ENCODE data around the gene NRIP1.

Gene NRIP1

DNA sequence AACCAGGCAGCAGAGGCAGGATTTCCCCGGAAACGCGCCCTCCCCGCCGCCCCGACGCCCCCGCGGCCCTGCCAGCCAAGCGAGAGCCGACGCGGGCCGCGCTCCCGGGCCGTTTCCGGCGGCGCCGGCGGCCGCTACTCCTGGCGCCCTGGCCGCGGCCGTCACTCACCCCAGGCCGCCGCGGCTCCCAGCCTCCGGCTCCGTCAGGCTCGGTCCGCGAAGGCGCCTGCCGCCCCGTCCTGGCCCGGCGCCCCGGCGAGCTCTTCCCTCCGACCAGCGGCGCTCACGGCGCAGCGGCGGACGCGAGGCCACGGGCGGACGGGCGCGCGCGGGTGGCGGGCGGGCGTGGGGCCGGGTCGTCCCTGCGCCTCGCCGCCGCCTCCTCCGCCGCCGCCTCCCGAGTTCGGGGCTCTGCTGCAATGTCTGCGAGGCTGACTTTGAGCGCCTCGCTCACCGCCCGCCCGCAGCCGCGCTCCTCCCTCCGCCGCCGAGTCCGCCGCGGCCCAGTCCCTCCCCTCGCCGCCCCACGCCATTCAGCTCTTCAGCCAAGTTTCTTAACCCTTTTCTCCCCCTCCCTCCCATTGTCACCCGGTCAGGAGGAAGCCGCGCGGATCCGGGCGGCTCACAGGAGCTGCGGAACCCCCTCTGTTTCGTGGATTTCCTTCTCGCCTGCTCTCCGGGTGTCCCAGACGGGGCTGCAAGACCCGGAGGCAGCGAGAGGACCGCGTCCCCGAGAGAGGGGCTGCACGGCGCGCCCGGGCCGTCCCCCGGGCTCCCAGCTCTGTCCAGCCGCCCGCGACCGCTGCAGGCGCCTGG lies at the start of gene NRIP1:
NRIP1 (minus strand) TSS at position 425 of the 816 bp plus-strand sequence. CDS start 96,808 bp downstream, outside the sequence.
- DNase-seq (ENCODE audit: low read depth, low spot score): peak; percentile 25

DNA sequence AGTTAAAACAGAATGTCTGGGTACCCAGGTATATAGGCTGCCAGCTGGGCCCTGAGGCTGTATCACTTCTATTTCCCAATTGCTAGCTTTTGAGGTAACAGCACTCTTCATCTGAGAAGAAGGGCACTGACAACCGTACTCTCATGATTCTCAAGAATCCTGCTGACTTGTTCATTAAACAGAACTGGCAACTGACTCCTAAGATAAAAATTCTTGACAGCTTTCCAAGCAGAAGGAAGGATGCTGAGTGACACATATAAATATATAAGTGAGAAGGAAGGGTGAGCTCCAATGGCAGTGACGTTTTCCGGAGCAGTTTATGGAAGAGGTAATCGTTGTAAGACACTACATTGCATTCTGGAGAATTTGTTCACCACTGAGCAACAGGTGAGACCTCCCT lies 48.1 kb upstream of the NRIP1 start:
- no peak for DNase-seq (ENCODE audit: low read depth, low spot score)

DNA sequence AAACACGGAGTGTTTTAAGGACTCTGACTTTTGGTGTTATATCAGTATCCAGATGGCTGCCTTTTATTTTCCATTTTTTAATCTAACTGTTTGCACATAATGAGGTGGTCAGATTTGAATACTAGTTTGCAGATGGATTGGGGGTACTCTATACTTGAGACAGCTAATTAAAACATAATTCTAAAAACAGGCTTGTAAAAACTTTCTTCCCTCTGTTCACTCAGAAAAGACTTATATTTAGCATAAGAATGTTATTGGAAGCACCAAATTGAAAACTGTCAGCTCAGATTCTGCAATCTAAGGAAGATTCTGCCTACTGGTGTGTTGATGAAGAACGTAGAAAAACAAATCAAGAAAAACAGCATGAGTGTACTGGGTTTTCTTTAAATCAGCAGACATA lies 44.0 kb upstream of the NRIP1 start:
- no peak for DNase-seq (ENCODE audit: low read depth, low spot score)

DNA sequence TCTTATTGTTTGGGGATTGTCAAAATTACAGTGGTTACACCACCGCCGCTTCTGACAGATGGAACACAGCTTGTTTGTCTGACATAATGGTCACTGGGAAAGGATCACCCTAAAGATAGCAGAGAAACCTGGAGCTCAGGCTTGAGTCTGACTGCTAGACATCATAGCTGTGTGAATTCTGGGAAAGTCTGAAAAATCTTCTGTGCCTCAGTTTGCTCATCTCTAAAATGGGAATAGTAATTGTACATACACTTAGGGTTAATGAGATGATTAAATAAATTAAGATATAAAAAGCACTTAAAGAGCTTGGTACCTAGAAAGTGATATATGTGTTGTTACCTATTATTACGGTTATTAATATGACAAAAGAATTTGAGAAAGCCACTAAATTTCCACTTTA lies 39.7 kb upstream of the NRIP1 start:
- DNase-seq (ENCODE audit: low read depth, low spot score): no peak

DNA sequence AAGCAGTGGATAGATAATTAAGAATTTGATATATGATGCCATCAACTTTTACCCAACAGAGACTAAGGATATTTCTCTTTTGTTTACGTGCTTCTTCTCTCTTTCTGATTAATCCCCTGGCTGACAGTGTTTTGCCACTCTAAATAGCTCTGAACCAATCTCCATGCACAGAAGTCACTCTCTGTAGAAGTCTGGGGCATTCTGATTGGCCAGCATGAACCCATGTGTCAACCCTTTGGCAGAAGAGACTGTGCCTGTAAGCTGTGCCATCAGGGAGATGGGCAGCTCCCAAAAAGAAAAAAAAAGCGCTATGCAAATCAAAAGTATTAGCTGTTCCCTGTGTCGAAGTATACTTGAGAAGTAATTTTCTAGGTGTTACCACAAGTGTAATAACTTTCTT lies 34.1 kb upstream of the NRIP1 start:
- DNase-seq (ENCODE audit: low read depth, low spot score): no peak

- no peak for DNase-seq (ENCODE audit: low read depth, low spot score)
Observed at GRCh38 chr21:15098181-15098580, 33.4 kb upstream of the NRIP1 start.

DNA sequence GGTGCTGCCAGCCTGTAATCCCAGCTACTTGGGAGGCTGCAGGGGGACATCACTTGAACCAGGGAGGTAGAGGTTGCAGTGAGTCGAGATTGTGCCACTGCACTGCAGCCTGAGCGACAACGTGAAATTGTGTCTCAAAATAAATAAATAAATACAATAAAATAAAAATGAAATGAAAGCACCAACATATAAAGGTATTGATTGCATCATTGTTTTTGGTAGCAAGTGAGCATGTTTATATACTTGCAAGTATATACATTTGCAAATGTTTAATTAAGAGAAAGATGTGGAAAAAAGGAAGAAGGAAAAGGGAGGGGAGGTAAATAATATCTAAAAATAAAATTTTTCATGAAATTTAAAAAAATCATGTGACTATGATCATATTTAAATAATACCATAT lies 32.8 kb upstream of the NRIP1 start:
- DNase-seq (ENCODE audit: low read depth, low spot score): no peak

DNA sequence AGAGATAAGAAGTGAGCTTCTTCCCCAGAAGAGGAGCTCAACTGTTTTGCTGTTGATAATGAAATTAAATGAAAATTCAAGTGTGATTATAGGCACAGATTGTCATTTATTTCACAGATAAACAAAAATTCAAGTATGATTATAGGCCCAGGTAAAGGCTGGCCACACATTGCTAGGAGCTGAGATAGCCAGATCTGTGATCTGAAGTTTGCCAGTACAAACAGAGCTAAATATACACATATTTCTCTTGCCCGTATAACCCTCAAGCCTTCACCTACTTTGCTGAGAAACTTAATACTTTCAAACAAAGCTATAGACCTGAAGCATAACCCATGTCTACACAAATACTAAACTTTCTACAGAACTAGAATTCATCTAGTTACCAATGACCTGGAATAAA lies 31.3 kb upstream of the NRIP1 start:
- no peak for DNase-seq (ENCODE audit: low read depth, low spot score)

DNA sequence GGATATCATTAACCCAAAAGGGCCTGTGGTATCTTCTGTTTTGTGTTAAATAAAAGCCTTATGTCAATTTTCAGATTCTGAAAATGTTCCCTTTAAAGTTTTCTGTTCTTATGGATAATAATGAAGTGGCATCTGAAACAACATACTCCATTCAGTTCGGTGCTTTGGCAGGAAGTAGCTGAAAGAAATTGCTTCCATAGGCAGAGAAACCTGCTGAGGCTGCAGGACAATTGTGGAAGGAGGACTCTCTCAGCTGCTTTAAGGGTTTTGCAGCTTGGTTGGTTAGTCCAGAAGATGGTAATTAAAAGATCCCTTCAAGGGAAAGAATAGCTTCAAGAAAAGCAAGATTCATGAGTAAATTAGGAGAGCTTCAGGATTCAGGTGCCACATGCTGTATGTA lies 30.5 kb upstream of the NRIP1 start:
- DNase-seq (ENCODE audit: low read depth, low spot score): no peak

DNA sequence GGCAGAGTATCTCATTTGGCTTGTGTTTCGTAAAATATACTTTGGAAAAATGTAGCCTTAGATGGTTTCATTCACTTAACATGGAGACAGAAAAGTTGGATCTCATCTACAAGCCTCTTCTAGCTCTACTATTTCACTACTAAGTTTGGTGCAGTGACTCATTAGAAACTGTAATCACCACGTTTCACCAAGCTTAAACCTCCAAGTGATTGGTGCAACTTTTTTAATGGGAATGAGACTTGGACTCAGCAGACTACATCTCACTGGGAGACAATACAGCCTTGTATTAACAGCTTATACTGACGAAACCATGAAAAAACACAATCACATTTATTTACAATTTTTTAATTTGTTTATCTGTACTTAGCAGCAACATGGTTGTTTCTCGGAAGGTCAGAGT lies 29.9 kb upstream of the NRIP1 start:
- DNase-seq (ENCODE audit: low read depth, low spot score): no peak

GRCh38 chr21:15093216-15093615 lies 28.4 kb upstream of the NRIP1 start:
- DNase-seq (ENCODE audit: low read depth, low spot score): no peak

GRCh38 chr21:15092745-15093144 lies 27.9 kb upstream of the NRIP1 start:
- DNase-seq (ENCODE audit: low read depth, low spot score): no peak

- no peak for DNase-seq (ENCODE audit: low read depth, low spot score)
Observed at GRCh38 chr21:15090390-15090789, 25.6 kb upstream of the NRIP1 start.

DNA sequence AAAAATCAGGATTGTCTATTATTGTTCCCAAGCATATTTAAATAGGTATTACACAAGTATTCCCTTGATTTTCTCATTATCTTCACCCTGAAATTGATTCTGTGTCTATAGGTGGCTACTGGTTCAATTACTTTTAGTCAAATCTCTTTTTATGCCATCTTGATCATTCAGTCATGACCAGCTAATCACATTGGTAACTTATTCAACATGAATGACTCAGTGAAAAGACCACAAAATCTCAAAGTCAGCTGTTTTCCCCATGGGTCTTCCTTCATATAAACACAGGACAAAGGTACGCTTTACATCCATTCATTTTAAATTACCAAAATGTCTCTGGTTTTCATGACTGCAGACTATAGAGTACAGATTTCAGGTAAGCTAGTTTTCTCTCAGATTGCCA lies 23.7 kb upstream of the NRIP1 start:
- no peak for DNase-seq (ENCODE audit: low read depth, low spot score)

DNA sequence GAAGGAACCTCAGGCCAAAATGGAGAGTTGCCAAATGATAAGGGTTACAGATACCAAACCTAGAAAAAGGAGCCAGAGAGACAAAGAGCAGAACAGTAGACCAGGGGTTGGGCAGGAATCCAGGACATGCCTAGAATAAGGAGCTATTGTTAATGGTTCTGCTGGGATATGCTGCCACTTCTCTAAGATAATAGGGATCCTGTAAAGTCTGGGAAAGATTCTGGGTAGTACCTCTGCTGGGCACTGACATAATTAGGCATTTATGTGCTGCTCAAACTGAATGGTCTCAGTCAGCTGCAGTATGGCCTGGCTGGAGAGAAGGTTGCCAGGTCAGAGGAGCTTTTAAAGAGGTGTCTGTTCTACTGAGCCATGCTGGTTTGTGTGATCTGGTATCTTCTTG lies 19.9 kb upstream of the NRIP1 start:
- no peak for DNase-seq (ENCODE audit: low read depth, low spot score)

DNA sequence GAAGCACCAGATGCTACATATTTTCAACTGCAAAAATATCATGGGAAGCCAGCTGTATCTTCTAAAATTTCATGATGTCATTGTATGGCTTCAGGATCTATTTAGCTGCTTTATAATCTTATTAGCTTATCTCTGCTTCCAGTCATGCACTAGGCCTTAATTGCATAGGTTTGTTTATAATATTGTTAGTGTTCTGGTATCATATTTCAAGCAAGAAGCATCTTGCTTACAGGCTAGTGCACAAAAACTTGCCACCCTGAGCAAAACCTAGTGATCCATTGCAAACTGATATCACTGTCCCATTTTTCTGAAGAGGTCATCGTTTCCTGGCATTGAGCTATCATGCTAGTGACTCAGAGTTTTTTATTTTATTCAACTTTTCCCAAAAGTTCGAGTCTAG lies 15.7 kb upstream of the NRIP1 start:
- DNase-seq (ENCODE audit: low read depth, low spot score): no peak

- DNase-seq (ENCODE audit: low read depth, low spot score): no peak
Observed at GRCh38 chr21:15079269-15079668, 14.5 kb upstream of the NRIP1 start.

GRCh38 chr21:15078180-15078579 lies 13.4 kb upstream of the NRIP1 start:
- DNase-seq (ENCODE audit: low read depth, low spot score): no peak

DNA sequence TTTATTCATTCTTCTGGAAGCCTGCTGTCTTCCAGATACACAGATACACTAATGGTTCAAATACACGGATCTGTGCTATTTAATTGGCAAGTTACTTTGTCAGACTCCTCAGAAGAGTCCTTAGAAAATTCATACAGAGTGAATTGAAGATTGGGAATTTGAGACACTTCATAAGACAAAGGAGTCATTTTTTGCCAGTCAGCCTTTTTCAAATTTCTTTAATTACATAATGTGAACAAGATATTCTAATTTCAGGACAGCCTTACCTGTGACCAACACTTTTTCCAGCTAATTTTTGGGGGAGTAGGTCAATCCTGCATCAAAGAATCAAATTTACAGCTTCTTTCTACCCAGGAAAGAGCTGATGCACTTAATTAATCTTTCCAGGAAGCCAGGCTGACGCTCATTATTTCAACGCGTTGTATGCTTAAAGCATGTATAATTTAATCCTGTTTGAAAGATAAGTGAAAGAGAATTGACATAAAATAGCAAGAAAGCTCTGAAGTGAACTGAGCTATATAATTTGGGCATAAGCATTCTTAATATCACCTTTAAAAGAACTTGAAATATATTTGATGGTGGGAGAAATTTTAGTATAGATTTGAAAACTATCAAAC lies 12.8 kb upstream of the NRIP1 start:
- no peak for DNase-seq (ENCODE audit: low read depth, low spot score)

DNA sequence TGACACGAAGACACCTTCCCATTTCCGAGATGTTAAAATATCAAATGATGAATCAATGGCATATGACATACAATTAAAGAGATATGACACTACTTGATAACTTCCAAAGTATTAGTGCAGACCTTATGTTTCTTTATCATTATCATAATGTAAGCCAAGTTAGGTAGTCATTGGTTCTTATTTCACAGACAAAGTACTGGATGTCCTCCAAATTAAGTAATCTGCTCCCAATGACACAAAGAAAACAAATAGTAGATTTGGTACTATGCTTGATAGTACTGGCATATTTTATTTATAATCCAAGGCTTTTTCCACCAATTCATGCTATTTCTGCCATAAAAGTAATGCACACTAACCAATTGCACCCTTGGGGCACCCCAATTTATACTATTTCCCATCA lies 11.9 kb upstream of the NRIP1 start:
- no peak for DNase-seq (ENCODE audit: low read depth, low spot score)

DNA sequence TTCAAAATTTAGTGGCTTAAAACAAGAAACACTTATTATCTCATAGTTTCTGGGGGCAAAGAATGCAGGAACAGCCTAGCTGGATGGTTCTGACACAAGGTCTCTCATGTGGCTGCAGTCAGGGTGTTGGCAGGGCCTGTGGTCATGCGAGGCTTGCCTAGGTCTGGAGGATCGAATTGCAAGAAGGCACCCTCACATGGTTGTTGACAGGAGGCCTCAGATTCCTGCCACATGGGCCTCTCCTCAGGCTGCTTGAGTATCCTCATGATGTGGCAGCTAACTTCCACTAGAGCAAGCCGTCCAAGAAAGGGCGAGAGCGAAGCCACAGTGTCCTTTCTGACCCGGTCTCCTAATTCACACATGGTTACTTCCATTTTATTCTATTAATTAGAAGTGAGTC lies 6.2 kb upstream of the NRIP1 start:
- no peak for DNase-seq (ENCODE audit: low read depth, low spot score)

GRCh38 chr21:15066123-15066575 lies 1.3 kb upstream of the NRIP1 start:
- no peak for DNase-seq (ENCODE audit: low read depth, low spot score)

DNA sequence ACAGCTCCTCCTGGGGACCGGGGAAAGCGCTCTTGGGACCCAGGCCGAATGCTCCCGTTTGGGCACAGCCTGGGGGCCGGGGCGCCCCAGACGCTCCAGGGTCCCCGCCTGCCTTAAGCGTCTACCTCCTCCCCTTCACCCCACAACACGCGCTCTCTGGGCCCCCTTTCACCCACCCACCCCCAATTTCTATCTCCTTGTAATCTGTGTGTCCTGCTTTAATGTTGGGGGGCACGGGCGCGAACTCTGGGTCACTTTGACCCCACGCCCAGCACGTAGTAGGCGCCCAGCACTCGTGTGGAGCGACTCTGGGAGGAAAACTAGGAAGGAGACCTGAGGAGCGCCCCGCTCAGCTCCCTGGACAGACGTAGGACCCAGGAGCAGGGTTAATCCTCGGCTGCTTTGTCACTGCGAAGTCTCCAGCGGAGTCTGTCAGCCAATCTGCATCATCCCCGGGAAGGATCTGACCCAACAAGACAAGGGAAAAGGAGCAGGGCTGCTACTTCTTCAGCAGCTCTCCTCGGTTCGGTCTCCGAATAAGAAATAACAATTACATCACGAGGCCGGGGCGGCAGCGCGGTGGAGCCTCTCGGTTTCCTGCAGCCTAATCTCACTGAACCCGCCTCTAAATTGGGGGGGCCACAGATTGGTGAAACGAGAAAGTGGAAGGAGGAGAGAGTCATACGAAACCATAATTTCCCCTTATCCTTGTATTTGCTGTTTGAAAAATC lies 757 bp upstream of the NRIP1 start:
- DNase-seq (ENCODE audit: low read depth, low spot score): peak; percentile 27
